Fibroblast of gingiva (primary cell): Measurements from ENCODE around the gene ABCF2.

Experiments
- DNase-seq: peaks from one replicate; pipeline ENCODE4 v3.0.0-alpha.2; 2011; ENCODE audit warnings: low read depth

The ABCF2 gene

DNA sequence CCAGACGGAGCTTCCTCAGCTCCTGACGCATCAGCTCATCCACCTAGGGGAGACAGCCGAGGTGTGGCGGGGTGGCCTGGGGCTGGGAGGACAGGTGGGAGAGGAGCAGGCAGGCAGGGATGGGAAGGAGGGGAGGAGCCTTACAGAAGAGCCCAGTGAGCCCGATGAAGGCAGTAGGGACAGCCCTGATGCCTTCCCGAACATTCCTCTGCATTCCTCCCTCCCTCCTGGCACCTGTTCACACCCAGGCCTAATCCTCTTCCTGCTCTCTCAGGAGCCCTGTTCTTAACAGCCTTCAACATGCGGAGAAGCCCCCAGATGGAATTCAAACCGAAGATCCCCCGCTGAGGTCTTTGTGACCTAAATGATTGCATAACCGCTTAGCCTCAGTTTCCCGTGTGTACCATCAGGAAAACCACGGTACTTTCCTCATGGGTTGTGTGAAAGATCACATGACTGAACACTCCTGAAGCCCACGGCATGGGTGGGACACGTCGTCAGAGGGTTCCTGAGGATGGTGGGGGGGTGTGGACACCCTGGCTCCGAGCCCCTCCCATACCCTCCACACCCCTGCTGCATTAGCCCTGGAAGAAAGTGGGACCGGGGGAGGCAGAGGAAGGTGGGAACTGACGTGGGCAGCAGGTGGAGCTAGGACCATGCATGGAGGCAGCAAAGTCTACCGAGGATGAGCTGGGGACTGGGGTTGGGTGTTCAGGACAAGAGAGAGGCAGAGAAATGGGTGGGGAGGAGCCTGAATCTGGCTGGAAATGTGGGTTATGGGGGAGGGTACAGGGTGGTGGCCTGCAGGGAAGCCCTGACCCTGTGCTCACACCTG is 31.2 kb downstream of the ABCF2 start:
- no peak for DNase-seq

DNA sequence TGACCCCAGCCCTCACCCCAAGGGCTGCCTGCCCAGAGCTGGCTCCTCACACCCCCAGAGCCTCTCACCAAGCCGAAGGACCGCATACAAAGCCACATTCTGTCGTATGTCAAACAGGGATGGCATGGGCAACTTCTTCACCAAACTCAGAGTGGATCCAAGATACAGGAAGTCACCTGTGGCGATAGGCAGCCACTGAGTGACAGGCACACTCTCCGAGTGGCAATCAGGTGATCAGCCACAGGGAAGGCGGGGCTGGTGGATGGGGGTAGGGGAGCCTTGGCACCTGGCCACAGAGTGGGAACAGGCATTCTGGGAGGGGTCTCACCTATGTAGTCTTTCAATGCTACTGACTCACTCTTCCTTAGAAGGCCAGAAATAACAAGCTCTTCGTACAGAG is 32.8 kb downstream of the ABCF2 start:
- no peak for DNase-seq

DNA sequence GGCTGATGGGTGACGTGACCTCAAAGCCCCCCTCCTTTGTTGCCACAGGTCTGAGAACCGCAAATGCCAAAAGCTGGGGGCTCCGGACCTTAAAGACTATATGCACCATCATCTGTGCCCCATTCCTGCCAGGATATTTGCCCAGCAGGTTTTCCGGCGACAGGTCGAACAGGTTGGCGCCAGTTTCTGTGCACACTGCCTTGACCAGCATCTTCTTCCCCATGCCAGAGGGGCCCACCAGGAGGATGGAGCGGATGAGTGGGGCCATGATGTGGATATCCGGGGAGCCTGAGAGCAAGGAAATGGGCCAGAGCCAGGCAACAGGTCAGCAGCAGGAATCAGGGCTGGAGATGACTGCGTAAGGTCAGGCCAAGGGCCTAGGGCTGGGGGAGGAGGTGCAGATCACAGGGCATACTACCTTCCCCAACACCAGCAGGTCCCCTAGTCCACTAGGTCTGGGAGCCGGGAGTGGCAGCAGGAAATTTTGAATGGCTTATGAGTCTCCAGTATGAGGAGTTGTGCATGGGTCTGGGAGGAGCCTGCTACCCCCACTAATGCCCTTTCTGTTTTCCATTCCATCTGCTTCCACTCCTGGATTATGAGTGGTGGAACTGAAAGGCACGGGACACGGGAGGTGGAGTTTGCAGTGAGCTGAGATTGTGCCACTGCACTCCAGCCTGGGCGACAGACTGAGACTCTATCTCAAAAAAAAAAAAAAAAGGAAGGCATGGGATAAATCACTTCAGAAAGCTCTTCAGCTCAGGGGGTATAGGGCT is 33.6 kb downstream of the ABCF2 start:
- DNase-seq, result no peak

DNA sequence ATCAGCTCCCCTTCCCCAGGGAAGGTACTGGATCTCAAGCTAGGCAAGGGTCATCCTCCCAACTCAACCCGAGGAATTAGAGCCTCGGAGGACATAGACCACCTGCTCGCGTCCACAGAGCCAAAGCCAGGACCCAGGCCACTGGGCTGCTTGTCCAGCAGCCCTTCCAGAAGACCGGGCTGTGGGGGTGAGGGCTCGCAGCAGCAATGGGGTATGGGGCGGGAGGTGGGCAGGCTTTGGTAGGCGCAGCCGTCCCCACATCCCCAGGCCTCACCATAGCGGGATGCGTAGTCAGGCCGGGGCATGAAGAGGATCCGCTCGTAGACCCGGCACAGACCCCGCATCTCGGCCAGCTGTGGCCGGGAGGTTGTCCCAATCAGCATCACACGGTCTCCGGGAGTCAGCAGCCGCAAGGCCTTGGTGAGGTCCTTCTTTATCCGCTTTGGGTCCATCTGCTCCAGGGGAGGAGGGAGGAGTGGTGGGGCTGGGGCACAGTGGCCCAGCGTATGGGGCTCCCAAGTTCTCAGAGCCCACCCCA is 34.9 kb downstream of the ABCF2 start:
- DNase-seq, result no peak

DNA sequence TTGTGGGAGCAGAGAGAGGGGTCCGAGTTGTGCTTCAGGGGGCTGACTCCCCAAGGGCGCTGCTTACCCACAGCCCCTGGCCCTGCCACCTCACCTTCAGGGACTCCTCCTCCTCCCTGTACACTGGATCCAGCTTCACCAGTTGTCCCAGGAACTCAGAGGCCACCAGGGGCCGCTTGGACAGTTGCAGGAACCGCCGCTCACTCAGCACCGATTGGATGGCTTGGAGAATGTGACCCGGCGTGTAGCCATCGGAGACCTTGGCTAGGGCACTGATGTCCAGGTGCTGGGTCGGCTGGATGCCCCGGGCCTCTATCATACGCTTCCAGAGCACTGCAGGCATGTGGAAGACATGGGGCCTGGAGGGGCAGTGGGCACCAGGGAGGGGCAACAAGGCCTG is 35.5 kb downstream of the ABCF2 start:
- no peak for DNase-seq

GRCh38 chr7:151189038-151189437 is 38.0 kb downstream of the ABCF2 start:
- no peak for DNase-seq

- DNase-seq, result no peak
These were observed 38.8 kb downstream of the ABCF2 start for GRCh38 chr7:151188252-151188542.

DNA sequence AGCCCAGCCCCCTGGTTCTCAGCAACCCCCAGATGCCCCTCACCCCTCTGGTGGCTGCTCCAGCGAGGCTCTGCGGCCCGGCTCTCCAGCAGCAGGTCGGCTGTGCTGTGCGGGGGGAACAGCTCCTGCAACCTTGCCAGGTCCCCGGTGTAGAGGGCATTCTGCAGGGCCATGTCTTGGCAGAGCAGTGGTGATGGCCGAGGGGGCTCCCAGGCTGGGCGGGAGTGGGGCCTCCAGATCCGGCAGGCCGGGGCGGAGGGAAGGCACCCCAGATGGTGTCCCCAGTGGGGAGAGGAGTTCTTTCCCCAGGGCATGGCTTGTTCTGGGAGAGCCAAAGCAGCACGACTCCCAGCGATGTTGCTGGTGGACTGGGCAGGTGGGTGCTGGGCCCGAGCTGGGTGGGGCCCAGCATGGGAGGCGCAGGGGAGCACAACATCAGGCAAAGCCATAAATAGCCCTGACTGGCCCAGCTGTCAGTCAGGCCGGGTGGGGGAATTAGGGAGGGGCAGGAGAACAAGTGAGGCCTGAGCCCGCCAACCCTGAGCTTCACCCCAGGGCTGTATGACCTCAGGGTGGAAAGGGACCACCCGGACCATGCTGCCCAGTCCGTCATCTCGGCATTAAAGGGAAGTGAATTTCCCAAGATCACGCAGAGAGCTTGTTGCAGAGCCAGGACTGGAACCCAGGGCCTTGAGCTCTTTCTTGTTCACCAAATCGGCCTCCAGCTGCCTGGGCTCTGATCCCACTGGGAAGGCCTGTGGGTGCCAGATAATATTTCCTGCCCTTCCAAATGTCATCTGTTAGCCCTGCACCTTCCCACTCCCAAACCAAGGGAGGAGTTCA is 39.4 kb downstream of the ABCF2 start:
- no peak for DNase-seq

GRCh38 chr7:151186640-151187408 is 40.2 kb downstream of the ABCF2 start, which contains the start of gene ASB10:
Gene ASB10 (minus strand): TSS chr7:151187250. CDS start chr7:151187130, 120 bp downstream.
- DNase-seq, result no peak

DNA sequence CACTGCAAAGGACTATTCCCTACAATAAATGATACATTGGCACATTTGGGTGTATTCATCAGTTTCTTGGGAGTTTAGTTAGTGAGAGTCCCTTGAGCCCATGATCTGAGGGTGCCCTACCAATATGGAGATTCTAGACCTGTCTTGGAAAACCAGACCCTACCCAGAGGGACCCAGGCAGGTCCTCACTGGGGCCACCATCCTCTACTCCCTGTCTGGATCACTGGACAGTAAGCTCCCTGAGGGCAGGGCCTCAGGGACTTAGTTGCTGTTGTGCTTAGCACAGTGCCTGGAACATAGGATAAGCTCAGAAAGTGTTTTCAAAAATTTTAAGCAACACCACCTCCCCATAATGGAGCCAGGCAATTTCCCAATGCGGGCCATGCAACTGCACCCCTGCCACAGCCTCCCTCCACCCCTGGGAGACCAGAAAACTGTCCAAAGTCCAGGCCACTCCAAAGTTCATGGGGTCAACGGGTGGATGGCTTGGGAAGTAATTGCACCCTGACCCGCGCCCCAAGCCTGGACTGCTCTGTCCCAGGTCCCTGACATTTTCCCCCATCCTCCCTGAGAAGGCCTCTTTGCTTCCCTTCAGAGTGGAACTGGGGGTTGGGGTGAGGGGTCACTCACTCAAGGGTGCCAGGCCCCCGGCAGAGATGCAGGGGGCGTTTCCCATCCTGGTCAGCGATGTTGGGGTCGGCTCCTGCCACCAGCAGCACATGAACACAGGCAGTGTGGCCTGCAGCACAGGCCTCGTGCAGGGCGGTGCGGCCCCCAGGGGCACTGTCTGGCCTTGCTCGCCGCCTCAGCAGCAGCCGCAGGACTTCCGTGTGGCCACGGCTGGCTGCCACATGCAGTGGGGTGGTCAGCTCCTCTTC is 41.0 kb downstream of the ABCF2 start:
- no peak for DNase-seq

DNA sequence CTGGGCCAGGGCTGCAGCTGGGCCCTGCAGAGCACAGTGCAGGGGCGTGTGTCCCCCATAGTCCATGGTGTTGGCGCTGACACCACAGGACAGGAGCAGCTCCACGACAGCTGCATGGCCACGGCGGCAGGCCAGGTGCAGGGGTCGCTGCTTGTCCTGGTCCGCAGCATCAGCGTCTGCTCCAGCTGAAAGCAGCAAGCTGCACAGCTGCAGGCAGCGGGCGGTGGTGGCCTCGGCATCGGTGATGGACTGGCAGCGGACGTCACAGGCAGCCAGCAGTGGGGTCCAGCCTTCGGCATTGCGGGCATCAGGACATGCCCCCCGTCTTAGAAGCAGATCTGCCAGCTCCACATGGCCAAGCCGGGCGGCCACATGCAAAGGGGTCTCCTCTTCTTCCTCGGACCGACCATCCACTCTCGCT is 46.0 kb downstream of the ABCF2 start:
- DNase-seq, result no peak

GRCh38 chr7:151179946-151180345 is 47.1 kb downstream of the ABCF2 start:
- no peak for DNase-seq

DNA sequence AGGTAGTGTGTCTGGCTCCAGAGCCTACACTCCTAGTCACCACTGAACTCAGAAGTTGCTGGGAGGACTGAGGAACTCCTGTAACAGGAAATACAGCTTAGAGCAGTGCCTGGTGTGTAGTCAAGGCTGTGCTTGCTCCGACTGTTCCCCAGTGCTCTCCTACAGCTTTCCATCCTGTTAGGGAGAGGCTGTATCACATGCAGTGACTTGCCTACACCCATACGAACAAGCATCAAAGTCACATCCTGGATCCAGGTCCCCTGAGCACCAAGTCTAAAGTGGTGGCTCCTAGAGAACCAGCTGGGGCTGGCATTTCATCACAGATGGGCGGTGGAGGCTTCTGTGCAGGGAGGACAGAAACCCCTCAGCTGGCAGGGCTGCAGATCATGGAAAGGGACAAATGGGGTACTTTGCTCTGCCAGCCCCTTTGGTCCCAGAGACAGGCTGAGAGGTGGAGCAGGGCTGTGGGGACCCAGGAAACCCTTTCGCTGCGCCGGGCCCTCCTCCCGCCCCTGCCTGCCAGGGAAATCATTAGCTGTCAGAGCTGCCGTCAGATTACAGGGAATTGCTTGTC is 47.6 kb downstream of the ABCF2 start:
- DNase-seq, result no peak

GRCh38 chr7:151178831-151179230 is 48.2 kb downstream of the ABCF2 start:
- no peak for DNase-seq

- DNase-seq, result no peak
These were observed 48.8 kb downstream of the ABCF2 start for GRCh38 chr7:151178236-151178635.

DNA sequence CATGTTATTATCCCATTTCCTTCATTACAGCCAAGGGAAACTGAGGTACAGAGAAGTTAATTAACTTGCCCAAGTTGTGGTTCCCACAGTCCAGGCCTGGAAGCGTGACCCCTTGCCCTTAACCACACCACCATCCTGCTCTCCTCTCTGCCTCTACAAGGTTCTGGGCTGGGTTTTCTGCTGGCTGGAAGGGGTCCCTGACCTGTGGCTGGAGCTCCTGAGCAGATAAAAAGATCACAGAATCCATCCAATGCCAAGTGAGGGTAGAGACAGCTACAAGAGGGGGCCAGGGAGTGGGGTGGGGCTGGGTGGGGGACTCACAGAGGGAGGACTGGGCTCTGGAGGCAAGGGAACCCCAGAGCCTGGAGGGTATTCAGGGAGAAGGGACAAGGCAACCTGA is 49.7 kb downstream of the ABCF2 start:
- no peak for DNase-seq

DNA sequence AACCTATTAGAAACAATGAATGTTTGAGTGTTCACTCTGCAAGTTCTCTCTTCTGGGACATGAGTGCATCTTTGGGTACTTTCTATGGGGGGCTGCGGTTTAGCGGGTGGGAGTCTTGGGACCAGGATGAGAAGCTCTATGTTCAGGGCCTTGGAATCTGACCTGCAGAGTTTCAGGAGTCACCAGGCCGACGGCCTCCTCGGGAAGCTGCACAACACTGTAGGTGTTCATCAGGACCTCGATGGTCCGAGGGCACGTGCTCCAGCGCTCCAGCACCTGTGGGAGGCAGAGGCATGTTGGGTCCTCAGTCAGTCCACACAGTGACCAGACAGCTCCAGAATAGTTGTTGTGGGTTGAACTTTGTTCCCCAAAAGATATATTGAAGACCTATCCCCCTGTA is 50.6 kb downstream of the ABCF2 start:
- no peak for DNase-seq

DNA sequence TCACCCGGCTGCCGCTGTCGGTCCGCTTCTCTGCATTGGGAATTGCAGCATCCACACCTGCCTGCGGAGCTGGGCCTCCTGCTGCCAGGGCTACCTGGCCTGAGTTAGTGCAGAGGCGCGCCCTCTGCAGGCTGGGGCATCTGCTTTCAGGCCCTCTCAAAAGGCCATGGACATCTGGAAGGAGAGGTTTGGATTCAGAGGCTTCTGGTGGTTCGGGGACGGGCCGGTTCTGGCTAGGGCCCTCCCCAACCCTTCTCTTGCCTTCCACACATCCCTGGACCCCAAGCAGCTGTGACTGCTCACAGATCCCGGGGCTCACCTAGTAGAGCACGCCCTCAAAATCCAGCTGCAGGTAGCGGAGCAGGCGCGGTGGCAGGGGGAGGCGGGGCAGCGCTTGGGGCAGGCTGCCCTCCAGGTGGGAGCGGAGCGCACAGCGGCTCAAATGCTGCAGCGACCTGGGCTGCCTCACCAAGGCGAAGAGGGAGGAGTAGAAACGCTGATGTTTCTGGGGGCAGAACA is 51.2 kb downstream of the ABCF2 start:
- no peak for DNase-seq

- DNase-seq, result no peak
These were observed 51.8 kb downstream of the ABCF2 start for GRCh38 chr7:151175047-151175792.
